PC-9 (cell line): ENCODE results near the gene PI4KA. TPM values are rescaled to one million over a fixed set of nuclear protein-coding genes. Genes with fewer than 3 reads are reported as not detected.

Experiments
- BruUV-seq: library from RNA; stranded (reverse); fragments of 400-500 nt; replicated peaks from 2 replicates; lab custom pipeline; 2021; lab: Mats Ljungman, UMichigan
- CTCF ChIA-PET: fragments of 300-600 bp; sonication (Branson Sonifier 250); formaldehyde crosslinking; loops from one replicate; lab custom pipeline; 2022; ENCODE audit warnings: antibody characterized with exemption; lab: Charles Lee
- POLR2A ChIA-PET: fragments of 300-600 bp; sonication (Branson Sonifier 250); formaldehyde crosslinking; loops from one replicate; lab custom pipeline; 2022; ENCODE audit warnings: antibody characterized with exemption; ENCODE audit not compliant: unreplicated experiment; lab: Charles Lee
- DNase-seq, 2 experiments: peaks; one replicate each; pipeline versions ENCODE4 v3.0.0 to v3.0.0-alpha.2; 2015 to 2022; ENCODE audit warnings: mixed read lengths in 1 of 2
- H2AFZ ChIP-seq: fragments of 200-600 bp; sonication (generic); 2 replicates; pipeline ENCODE4 v1.8.1; 2017; ENCODE audit warnings: antibody characterized with exemption
- H3F3A ChIP-seq: fragments of 200-600 bp; sonication (generic); 2 replicates; pipeline ENCODE4 v1.8.1; 2017; ENCODE audit warnings: antibody characterized with exemption, mild to moderate bottlenecking, low read depth; ENCODE audit not compliant: insufficient read depth
- H3K27ac ChIP-seq: fragments of 200-600 bp; sonication (generic); 2 replicates; pipeline ENCODE4 v1.6.1; 2016; ENCODE audit warnings: mixed run types
- H3K27me3 ChIP-seq: fragments of 200-600 bp; sonication (generic); 2 replicates; pipeline ENCODE4 v1.6.1; 2016; ENCODE audit warnings: low read depth, mixed run types; ENCODE audit not compliant: insufficient read depth
- H3K36me3 ChIP-seq: fragments of 200-600 bp; sonication (generic); 2 replicates; pipeline ENCODE4 v1.6.1; 2016; ENCODE audit warnings: low read depth, mixed run types
- H3K4me1 ChIP-seq: fragments of 200-600 bp; sonication (generic); replicated peaks from 2 replicates; pipeline ENCODE4 v1.6.1; 2016; ENCODE audit warnings: mixed run types; ENCODE audit not compliant: insufficient read depth
- H3K4me2 ChIP-seq: fragments of 200-600 bp; sonication (generic); 2 replicates; pipeline ENCODE4 v1.6.1; 2017; ENCODE audit warnings: mixed run types
- H3K4me3 ChIP-seq: fragments of 200-600 bp; sonication (generic); 2 replicates; pipeline ENCODE4 v1.6.1; 2016; ENCODE audit warnings: mixed run types
- H3K79me2 ChIP-seq: fragments of 200-600 bp; sonication (generic); 2 replicates; pipeline ENCODE4 v1.6.1; 2017; ENCODE audit warnings: low read depth, mixed run types
- H3K9me2 ChIP-seq: fragments of 200-600 bp; sonication (generic); 2 replicates; pipeline ENCODE4 v1.8.1; 2017; ENCODE audit warnings: mild to moderate bottlenecking; ENCODE audit not compliant: insufficient read depth
- H3K9me3 ChIP-seq: fragments of 200-600 bp; sonication (generic); 2 replicates; pipeline ENCODE4 v1.8.1; 2016; ENCODE audit warnings: low read depth; ENCODE audit not compliant: insufficient read depth
- H4K20me1 ChIP-seq: fragments of 200-600 bp; sonication (generic); 2 replicates; pipeline ENCODE4 v1.8.1; 2017; ENCODE audit not compliant: insufficient read depth
- EZH2 ChIP-seq: fragments of 200-600 bp; sonication (generic); IDR thresholded peaks from 2 replicates; pipeline ENCODE4 v1.8.0; 2017; ENCODE audit warnings: antibody characterized with exemption, low read depth
- intact Hi-C: fragments of 100-400 bp; cut with micrococcal nuclease; formaldehyde crosslinking; loops from one replicate; pipeline ENCODE4 v1.10.0; 2022; ENCODE audit not compliant: unreplicated experiment
- total RNA-seq: library from RNA; stranded (reverse); gene quantifications from 2 replicates; pipeline ENCODE4 v1.2.3, GENCODE V29; 2021
- TF ChIP-seq, protein P1 (sequence below): fragments of 200-600 bp; sonication (generic); conservative IDR thresholded peaks from 2 replicates; pipeline ENCODE4 v1.6.1; 2017; ENCODE audit warnings: mixed run types, antibody characterized with exemption, mild to moderate bottlenecking, moderate library complexity

PI4KA gene
- total RNA-seq, 1 experiment from 2014 or later = 27.9 TPM

DNA sequence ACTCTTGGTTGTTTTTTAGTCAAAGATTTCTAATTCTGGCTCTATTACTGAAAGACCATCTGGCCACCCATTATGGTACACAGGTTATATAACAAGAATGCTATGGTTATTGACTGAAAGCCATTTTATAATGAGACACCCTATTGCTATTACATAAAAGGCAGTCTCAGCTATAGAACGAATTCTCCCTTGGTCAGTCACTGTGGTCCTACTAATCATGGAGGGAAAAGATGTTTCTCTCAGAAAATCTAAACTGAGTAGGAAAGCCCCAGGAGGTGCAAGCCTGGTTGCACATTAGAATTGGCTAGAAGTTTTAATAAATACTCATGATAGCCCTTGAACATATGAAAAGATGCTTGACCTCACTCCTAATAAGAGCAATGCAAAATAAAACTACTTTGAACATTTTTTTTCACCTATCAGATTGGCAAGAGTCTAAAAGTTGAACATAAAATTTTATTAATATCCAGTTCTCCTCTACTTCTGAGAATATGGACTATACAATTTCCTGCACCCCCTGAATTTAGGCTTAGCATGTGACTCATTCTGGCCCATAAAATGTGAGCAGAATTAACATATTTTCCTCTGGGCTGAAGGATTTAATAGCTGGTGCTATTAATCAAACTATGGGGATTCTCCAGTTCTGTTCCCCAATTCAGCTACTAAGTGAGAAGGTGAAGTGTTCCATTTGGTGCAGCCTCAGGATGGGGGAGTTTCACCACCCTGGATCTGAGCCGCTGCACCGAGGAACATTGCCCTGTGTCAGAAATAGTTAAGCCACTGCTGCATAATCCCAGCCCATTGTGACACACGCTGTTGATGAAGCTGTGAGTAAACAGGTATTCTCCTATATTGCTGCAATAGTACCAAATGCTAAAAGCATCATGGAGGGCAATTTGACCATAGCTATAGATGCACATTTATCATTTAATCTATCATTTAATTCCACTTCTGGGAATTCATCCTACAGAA lies 47.1 kb upstream of the PI4KA start:
- no peak for TF ChIP-seq EZH2
- TF ChIP-seq, protein P1, sequence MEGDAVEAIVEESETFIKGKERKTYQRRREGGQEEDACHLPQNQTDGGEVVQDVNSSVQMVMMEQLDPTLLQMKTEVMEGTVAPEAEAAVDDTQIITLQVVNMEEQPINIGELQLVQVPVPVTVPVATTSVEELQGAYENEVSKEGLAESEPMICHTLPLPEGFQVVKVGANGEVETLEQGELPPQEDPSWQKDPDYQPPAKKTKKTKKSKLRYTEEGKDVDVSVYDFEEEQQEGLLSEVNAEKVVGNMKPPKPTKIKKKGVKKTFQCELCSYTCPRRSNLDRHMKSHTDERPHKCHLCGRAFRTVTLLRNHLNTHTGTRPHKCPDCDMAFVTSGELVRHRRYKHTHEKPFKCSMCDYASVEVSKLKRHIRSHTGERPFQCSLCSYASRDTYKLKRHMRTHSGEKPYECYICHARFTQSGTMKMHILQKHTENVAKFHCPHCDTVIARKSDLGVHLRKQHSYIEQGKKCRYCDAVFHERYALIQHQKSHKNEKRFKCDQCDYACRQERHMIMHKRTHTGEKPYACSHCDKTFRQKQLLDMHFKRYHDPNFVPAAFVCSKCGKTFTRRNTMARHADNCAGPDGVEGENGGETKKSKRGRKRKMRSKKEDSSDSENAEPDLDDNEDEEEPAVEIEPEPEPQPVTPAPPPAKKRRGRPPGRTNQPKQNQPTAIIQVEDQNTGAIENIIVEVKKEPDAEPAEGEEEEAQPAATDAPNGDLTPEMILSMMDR = no peak
- Histone ChIP-seq H3K27me3 (no peaks in the 10 kb centered on the region), H3K4me1 (peaks cover 23% of the 10 kb centered on the region), H3F3A (peaks cover 14% of the 10 kb centered on the region; the same call in 1 of the 2 replicates), H3K79me2 (no peaks in the 10 kb centered on the region), H3K27ac (peak overlapping the region; percentile 68; the same call in 1 of the 2 replicates), H3K9me3 (no peaks in the 10 kb centered on the region), H4K20me1 (no peaks in the 10 kb centered on the region), H3K4me2 (peak overlapping the region; percentile 65), H3K36me3 (no peaks in the 10 kb centered on the region), H3K4me3 (no peak overlapping the region), H2AFZ (no peak overlapping the region), H3K9me2 (no peaks in the 10 kb centered on the region)
- intact Hi-C loops = no loop called here
- ChIA-PET POLR2A (no interaction called here), CTCF (no interaction called here)
- DNase-seq = no peak
- no TSS peak for BruUV-seq

DNA sequence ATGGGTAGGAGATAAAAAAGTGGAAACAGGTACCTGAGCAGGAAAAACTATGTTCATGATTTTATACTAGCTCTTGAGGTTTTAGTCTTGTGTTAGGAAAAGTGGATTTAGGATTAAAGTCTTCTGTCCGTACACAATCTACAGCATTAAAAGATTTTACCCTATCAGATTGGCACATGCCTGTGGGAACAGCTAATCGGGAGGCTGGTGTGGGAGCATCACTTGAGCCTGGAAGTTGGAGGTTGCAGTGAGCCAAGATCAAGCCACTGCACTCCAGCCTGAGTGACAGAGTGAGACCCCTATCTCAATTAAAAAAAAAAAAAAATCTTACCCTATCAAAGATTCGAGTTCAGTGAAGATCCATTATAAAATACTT lies 46.4 kb upstream of the PI4KA start:
- peaks cover 23% of the 10 kb centered on the region for H3K4me1 ChIP-seq
- CTCF ChIA-PET = no interaction called here
- no peak overlapping the region for H2AFZ ChIP-seq
- BruUV-seq = no TSS peak
- H3K9me2 ChIP-seq = no peaks in the 10 kb centered on the region
- H3K9me3 ChIP-seq = no peaks in the 10 kb centered on the region
- H3K27ac ChIP-seq = peak overlapping the region; percentile 68
- H3K27me3 ChIP-seq = no peaks in the 10 kb centered on the region
- POLR2A ChIA-PET = interaction anchor here (0.7 kb wide), 1 partner anchor 53 kb away, joined by 4 read pairs; no protein-coding TSS in a partner anchor
- H3K36me3 ChIP-seq = no peaks in the 10 kb centered on the region
- no peaks in the 10 kb centered on the region for H4K20me1 ChIP-seq
- H3K4me3 ChIP-seq = no peak overlapping the region
- intact Hi-C loops = no loop called here
- TF ChIP-seq EZH2 = no peak
- TF ChIP-seq, protein P1 = no peak
- no peak for DNase-seq
- peak overlapping the region; percentile 65 for H3K4me2 ChIP-seq
- no peaks in the 10 kb centered on the region for H3K79me2 ChIP-seq
- peaks cover 14% of the 10 kb centered on the region; the same call in 1 of the 2 replicates for H3F3A ChIP-seq

DNA sequence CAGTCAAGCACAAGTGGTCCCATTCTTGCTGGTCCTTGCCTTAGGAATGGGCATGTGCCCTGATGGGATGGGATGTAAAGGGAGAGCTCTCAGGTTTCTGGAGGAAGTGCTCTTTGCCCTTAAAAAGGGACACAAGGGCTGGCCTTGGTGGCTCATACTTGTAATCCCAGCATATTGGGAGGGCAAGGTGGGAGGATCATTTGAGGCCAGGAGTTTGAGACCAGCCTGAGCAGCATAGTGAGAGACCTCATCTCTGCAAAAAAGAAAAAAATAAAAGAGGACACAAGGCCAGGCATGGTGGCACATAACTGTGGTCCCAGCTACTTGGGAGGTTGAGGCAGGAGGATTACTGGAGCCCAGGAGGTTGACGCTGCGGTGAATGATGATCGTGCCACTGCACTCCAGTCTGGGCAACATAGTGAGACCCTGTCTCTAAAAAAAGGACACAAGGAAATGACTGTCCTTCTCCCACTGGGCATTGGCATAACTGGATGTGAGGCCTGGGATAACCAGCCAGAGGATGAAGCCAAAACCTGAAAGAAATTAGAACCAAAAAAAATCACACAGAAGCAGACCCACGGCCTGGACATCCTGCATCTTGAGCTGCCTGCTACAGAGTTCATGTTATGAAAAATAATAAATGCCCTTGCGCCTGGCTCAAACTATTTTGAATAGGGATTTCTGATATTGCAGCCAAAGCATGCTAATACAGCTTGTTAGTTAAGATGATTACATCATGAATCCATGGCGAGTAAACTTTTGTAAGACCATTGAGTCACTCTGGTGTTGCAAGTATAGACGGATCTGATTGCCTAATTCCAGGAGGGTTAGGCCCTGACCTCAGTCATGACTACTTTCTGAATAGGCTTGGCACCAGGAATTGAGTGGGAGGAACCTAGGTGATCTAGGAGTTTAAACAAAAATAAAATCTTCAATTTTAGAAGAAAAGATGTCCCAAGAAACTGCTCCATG lies 45.7 kb upstream of the PI4KA start:
- ChIA-PET CTCF (interaction anchor here (0.7 kb wide), 1 partner anchor 19 kb away, joined by 3 read pairs; no protein-coding TSS in a partner anchor), POLR2A (interaction anchor here (0.7 kb wide), 1 partner anchor 54 kb away, joined by 4 read pairs; no protein-coding TSS in a partner anchor)
- no peaks in the 10 kb centered on the region for H3K27me3 ChIP-seq
- peaks cover 23% of the 10 kb centered on the region for H3K4me1 ChIP-seq
- no peak overlapping the region for H3K4me3 ChIP-seq
- TF ChIP-seq, protein P1 = no peak
- peak overlapping the region; percentile 65 for H3K4me2 ChIP-seq
- DNase-seq = peak; percentile 27 to 93
- H3K9me2 ChIP-seq = no peaks in the 10 kb centered on the region
- no peaks in the 10 kb centered on the region for H3K79me2 ChIP-seq
- no peak overlapping the region for H2AFZ ChIP-seq
- intact Hi-C loops = no loop called here
- H3K27ac ChIP-seq = peak overlapping the region; percentile 68
- no peaks in the 10 kb centered on the region for H4K20me1 ChIP-seq
- H3F3A ChIP-seq = peaks cover 14% of the 10 kb centered on the region; the same call in 1 of the 2 replicates
- no peaks in the 10 kb centered on the region for H3K36me3 ChIP-seq
- no TSS peak for BruUV-seq
- no peaks in the 10 kb centered on the region for H3K9me3 ChIP-seq
